Natural killer cell treated with Interleukin-12 subunit alpha and Interleukin-12 subunit beta and Interleukin-15 and Interleukin-18, amount 100 ng/mL, for 72 hours (primary cell): Measurements from ENCODE around the gene KDM7A. TPM values are rescaled to one million over a fixed set of nuclear protein-coding genes. Genes with fewer than 3 reads are reported as not detected.
"Not testable (repeated sequence)": the region's sequence is repeated elsewhere in the genome, so short reads cannot be mapped to it uniquely, and the experiment has no call there.

ENCODE experiments used
- ATAC-seq, 2 donors: fragments of 150-1000 bp; cut with Tn5 transposase in 1 of 2; sonication (Bioruptor Pico), chemical (Tn5 transposase) in 1 of 2; 2 replicates each; pipeline ENCODE4 v1.10.0; 2021
- DNase-seq: peaks from one replicate; pipeline ENCODE4 v3.0.0; 2022; ENCODE audit warnings: low spot score
- H3K27ac Mint-ChIP-seq, 2 donors: 1 replicate in 1 of 2; 2 replicates in 1 of 2; pipeline ENCODE4 v1.8.0; 2022; ENCODE audit warnings: mixed read lengths in 2 of 2, mild to moderate bottlenecking in 1 of 2, moderate library complexity in 1 of 2
- H3K27me3 Mint-ChIP-seq, 2 donors: 1 replicate in 1 of 2; 2 replicates in 1 of 2; pipeline ENCODE4 v1.8.0; 2022; ENCODE audit warnings: mixed read lengths in 2 of 2
- H3K36me3 Mint-ChIP-seq: one replicate; pipeline ENCODE4 v1.8.0; 2022; ENCODE audit warnings: mixed read lengths
- H3K4me1 Mint-ChIP-seq, 2 donors: 1 replicate in 1 of 2; 2 replicates in 1 of 2; pipeline ENCODE4 v1.8.0; 2022; ENCODE audit warnings: low read depth in 2 of 2, mixed read lengths in 2 of 2, mild to moderate bottlenecking in 1 of 2
- H3K4me3 Mint-ChIP-seq: one replicate; pipeline ENCODE4 v1.8.0; 2022; ENCODE audit warnings: mixed read lengths
- H3K9me3 Mint-ChIP-seq: 2 replicates; pipeline ENCODE4 v1.8.0; 2022; ENCODE audit warnings: mixed read lengths
- total RNA-seq, 2 donors: library from RNA; stranded (reverse); gene quantifications; one replicate each; pipeline ENCODE4 v1.2.3, GENCODE V29; 2022

The KDM7A gene
- total RNA-seq, 2 donors from 2014 or later = 12.6 to 14.5 TPM

DNA sequence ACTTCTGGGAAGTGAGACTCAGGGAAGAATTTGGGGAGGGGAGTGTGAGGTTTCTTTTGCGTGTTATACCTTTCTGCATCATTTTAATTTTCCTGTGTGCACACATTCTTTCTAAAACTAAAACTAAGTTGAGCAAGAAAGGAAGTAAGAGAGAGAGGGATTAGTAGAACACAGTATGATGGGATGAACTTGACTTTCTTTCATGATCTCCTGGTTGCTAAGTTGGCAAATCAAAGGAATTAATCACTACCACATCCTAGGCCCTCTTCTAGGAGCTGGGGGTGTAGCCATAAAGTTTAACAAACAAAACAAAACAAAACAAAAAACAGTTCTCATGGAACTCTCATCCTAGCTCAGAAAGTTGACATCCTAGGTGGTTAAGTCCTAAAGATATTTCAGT lies 19.1 kb upstream of the KDM7A start:
- H3K4me1 Mint-ChIP-seq = peaks cover 0 to 16% of the 10 kb centered on the region in 2 donors
- peaks cover 4% of the 10 kb centered on the region for H3K36me3 Mint-ChIP-seq
- ATAC-seq = no peak
- H3K27me3 Mint-ChIP-seq = peaks cover 0 to 2% of the 10 kb centered on the region in 2 donors
- peak overlapping the region; percentile 18 to 29 for H3K27ac Mint-ChIP-seq
- no peaks in the 10 kb centered on the region for H3K9me3 Mint-ChIP-seq
- H3K4me3 Mint-ChIP-seq = peak overlapping the region; percentile 16
- no peak for DNase-seq

DNA sequence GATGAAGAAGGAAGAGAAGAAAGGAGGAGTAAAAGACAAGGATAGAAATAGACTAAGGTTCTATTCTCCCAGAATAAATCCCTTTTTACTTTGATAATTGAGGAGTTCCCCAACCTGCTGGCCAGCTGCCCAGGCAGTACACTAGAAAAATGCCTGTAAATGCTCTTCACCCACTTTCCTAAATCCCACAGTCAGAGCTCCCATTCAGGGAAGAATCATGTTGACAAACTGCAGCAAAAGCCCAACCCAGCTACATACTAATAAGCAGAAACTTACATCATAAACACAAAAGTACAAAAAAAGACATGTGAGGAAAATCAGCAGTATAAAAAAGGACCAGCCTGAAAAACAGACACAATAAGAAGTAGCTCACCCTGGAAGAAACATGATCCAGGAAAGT lies 15.8 kb upstream of the KDM7A start:
- no peaks in the 10 kb centered on the region for H3K9me3 Mint-ChIP-seq
- no peak for DNase-seq
- peaks cover 0 to 16% of the 10 kb centered on the region in 2 donors for H3K4me1 Mint-ChIP-seq
- no peak for ATAC-seq
- no peak overlapping the region for H3K4me3 Mint-ChIP-seq
- peaks cover 4% of the 10 kb centered on the region for H3K36me3 Mint-ChIP-seq
- H3K27me3 Mint-ChIP-seq = peaks cover 0 to 8% of the 10 kb centered on the region in 2 donors
- H3K27ac Mint-ChIP-seq = no peak overlapping the region

DNA sequence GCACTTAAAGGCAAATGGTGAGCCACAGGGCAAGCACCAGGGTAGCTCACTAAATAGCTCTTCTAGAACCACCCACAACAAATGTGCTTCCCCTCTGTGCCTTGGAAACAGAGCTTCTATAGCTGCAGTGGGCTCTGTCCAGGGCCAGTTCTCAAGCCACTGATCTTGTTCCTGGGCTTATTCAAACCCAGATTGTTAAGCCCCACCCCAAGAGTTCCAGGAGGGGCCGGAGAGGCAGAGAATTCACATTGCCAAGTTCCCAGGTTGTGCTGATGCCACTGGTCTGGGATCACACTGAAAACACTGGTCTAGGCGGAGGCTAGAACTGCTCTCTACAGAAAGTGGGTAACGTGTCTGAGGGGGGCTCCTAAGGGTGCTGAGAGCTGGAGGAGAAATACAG lies 15.4 kb upstream of the KDM7A start:
- Mint-ChIP-seq H3K9me3 (no peaks in the 10 kb centered on the region), H3K36me3 (peaks cover 4% of the 10 kb centered on the region), H3K27ac (no peak overlapping the region), H3K4me1 (peaks cover 0 to 16% of the 10 kb centered on the region in 2 donors), H3K27me3 (peaks cover 0 to 8% of the 10 kb centered on the region in 2 donors), H3K4me3 (no peak overlapping the region)
- no peak for ATAC-seq
- no peak for DNase-seq

DNA sequence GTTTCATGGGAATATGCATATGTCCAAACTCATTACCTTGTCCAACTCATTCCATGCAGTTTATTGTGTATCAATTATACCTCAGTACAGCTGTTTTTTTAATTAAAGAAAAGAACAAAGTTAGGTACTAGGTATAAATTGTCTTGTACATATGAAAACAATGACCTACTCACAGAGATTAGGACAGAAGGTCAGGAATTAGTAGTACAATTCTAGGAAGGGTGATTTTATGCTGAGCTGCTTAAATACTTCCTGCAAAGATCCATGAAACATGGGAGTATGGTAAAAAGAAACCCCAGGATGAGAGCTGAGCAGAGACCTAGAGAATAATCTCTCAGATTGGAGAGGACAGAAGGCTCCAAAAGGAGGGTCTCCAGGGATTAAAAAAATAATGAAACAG lies 13.8 kb upstream of the KDM7A start:
- ATAC-seq (no peak), DNase-seq (no peak)
- Mint-ChIP-seq H3K4me1 (peaks cover 0 to 7% of the 10 kb centered on the region in 2 donors), H3K4me3 (no peak overlapping the region), H3K27me3 (peaks cover 0 to 11% of the 10 kb centered on the region in 2 donors), H3K9me3 (no peaks in the 10 kb centered on the region), H3K36me3 (no peaks in the 10 kb centered on the region), H3K27ac (no peak overlapping the region)

DNA sequence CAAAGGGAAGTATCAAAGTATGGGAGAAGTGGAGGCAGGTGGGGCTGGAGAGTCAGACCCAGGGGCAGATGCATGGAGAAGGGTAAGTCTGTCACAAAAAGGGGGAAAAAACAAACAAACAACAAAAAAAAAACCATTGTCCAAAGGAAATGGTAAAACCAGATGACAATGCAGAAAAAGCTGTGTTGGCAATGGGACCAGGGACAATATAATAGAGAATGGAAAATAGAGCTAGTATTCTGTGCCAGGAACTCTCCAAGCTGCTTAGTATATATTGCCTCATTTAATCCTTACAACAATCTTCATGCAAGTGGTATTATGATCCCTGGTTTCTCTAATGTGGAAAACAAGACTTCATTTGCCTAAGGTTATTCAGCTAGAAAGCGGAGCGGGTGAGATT lies 13.1 kb upstream of the KDM7A start:
- Mint-ChIP-seq H3K27me3 (peaks cover 0 to 13% of the 10 kb centered on the region in 2 donors), H3K4me3 (no peak overlapping the region), H3K9me3 (no peaks in the 10 kb centered on the region), H3K4me1 (peaks cover 0 to under 1% of the 10 kb centered on the region in 2 donors), H3K36me3 (no peaks in the 10 kb centered on the region), H3K27ac (no peak overlapping the region)
- no peak for ATAC-seq
- DNase-seq = no peak

DNA sequence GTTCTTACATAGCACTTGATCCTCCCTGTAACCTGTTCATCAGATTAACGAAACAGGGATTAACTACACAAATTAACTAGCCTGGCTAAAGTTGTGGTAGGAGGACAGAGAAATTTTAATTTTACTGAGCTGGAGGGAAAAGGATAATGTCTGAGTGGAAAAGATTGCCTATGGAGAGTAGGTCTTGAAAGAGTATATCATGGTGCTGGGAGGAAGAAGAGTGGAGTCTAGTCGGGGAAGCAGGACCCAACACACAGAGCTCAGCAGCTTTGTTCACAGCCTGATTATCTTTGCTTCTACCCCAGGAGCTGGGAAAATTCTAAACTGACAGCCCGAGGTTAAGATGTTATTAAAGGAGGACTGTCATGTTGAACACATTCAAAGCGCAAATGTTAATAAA lies 6.1 kb upstream of the KDM7A start:
- peaks cover 27 to 34% of the 10 kb centered on the region in 2 donors for H3K27me3 Mint-ChIP-seq
- ATAC-seq (no peak), DNase-seq (no peak)
- H3K27ac Mint-ChIP-seq = no peak overlapping the region
- H3K9me3 Mint-ChIP-seq = no peaks in the 10 kb centered on the region
- H3K4me1 Mint-ChIP-seq = peaks cover 6% of the 10 kb centered on the region in 2 donors
- H3K36me3 Mint-ChIP-seq = no peaks in the 10 kb centered on the region
- no peak overlapping the region for H3K4me3 Mint-ChIP-seq

DNA sequence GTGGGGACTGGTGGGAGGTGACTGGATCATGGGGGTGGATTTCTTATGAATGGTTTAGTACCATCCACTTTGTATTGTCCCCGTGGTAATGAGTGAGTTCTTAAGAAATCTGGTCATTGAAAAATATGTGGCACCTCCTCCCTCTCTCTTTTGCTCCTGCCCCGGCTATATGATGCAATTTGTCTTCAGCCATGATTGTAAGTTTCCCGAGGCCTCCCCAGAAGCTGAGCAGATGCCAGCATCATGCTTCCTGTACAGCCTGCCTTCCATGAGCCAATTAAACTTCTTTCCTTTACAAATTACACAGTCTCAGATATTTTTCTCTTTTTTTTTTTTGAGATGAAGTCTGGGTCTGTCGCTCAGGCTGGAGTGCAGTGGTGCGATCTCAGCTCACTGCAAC lies 2.6 kb upstream of the KDM7A start:
- Mint-ChIP-seq H3K4me3 (no peak overlapping the region), H3K27me3 (peaks cover 27 to 34% of the 10 kb centered on the region in 2 donors), H3K27ac (no peak overlapping the region), H3K9me3 (no peaks in the 10 kb centered on the region), H3K36me3 (no peaks in the 10 kb centered on the region), H3K4me1 (peaks cover 18 to 20% of the 10 kb centered on the region in 2 donors)
- ATAC-seq (no peak), DNase-seq (no peak)

DNA sequence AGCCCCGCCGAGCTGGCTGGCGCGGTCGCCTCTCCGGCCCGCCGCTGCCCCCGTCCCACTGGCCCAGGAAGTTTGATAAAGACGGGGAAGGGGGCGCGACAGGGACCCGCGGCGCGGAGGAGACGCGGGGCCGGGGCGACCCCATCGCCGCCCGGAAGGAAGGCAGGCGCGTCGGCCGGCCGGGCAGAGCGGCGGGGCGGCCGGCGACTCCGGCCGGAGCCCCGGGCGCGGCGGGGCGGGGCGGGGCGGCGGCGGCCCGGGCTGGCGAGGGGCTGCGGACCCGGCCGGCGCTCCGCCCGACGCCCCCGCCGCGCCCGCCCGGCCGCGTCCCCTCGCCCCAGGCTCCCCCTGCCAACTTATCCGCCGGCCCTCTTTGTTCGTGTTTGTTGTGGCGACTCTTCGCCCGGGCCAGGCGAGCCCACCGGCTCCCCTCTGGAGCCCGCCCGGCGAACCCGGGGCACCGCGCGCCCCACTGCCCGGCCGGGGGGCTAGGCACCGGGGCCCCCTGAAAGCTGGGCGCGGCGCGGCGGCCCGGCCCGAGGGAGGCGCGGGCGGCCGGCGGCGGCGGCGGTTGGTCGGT lies 571 bp downstream of the KDM7A start:
- Mint-ChIP-seq H3K4me1 (peaks cover 18 to 26% of the 10 kb centered on the region in 2 donors), H3K4me3 (peak overlapping the region; percentile 98), H3K27me3 (peaks cover 8 to 12% of the 10 kb centered on the region in 2 donors), H3K27ac (peak overlapping the region; percentile 81 to 86), H3K9me3 (no peaks in the 10 kb centered on the region), H3K36me3 (no peaks in the 10 kb centered on the region)
- DNase-seq (no peak), ATAC-seq (peak in 1 of 2 donors; percentile 0)

DNA sequence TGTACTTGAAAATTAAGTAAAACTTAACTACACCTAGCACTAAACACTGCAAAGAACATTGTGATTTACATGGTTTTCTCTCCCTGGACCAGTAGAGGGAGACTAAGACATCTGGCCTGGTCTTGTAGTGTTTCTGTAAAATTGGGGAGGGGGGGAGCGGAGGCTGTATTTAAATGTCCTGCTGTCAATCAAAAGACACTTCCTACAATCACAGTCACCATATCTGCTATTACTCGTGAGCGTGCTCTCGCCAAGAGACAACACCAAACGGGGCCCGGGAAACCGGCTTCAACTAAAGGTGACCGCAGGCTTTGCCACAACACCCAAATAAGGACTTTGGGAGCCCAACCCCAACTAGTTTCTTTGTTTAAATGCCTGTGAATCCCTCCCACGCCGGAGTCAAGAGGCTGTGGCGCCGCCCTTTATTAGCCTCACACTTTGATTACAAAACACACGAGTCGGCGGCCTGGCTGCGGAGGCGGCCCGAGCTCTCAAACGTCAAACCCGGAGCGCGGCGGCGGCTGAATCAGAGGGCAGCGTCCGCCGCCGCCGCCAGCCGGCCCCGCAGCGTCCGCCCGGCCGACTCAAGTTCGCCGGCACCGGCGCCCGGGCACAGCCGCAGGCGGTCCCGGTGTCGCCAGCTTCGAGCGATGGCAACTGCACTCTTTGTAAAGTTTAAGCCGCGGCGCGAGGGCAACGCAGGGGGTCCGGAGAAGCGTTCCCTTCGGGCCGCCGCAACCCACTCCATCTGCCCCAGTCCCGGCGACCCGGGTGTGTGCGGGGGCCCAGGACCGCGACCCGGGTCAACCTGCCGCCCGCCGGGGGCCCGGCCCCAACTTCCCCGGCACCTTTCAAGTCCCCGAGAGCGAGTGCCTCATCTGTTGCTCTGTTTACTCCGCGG lies 1.3 kb downstream of the KDM7A start:
- Mint-ChIP-seq H3K27ac (peak overlapping the region; percentile 81 to 86), H3K9me3 (no peaks in the 10 kb centered on the region), H3K36me3 (no peaks in the 10 kb centered on the region), H3K4me3 (peak overlapping the region; percentile 98), H3K4me1 (peaks cover 24 to 33% of the 10 kb centered on the region in 2 donors), H3K27me3 (peaks cover under 1 to 10% of the 10 kb centered on the region in 2 donors)
- ATAC-seq (peak; percentile 71 to 82), DNase-seq (peak; percentile 94)

DNA sequence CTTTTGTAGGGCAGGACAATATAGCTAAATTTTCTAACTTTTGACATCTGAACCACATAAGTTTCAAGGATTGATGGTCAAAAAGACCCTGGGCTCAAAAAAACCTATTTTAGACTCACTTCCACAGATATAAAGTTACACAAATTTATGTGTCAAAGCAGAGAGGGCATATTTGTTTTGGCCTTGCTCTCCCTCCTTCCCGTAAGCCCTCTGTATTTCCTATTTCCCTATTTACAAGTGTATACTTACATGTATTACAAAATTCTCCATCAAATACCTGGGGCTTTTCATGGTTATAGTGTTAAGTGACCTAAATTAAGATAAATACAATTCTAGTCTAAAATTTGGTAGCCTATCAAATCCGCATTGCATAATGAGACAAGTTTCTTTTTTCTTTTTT lies 2.6 kb downstream of the KDM7A start:
- no peak for ATAC-seq
- Mint-ChIP-seq H3K27ac (peak overlapping the region in 1 of 2 donors; percentile 86), H3K9me3 (no peaks in the 10 kb centered on the region)

DNA sequence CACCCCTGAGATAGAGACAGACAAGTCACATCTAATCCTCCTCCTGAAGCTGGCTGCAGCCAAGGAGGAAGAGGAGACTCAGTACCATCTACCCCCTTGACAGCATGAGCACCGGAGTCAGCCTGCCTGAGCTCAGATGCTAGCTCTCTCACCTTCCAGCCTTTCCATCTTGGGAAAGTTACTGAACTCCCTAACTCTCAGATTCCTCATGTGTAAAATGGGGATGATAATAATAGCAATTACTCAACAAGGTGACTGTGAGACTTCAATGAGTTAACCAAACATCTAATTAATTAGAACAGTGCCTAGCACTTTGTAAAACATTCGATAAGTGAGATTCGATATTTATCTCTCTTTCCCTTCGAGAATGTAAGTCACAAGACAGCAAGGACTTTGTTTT lies 6.4 kb downstream of the KDM7A start:
- no peaks in the 10 kb centered on the region for H3K27me3 Mint-ChIP-seq
- H3K27ac Mint-ChIP-seq = no peak overlapping the region
- peaks cover 26 to 41% of the 10 kb centered on the region in 2 donors for H3K4me1 Mint-ChIP-seq
- no peak for ATAC-seq
- no peak overlapping the region for H3K4me3 Mint-ChIP-seq
- H3K9me3 Mint-ChIP-seq = no peaks in the 10 kb centered on the region
- H3K36me3 Mint-ChIP-seq = no peaks in the 10 kb centered on the region
- DNase-seq = no peak

More for the DNA sequence above, 2.6 kb downstream of the KDM7A start:
- peaks cover 27 to 40% of the 10 kb centered on the region in 2 donors for H3K4me1 Mint-ChIP-seq
- no peak overlapping the region for H3K4me3 Mint-ChIP-seq
- no peaks in the 10 kb centered on the region for H3K36me3 Mint-ChIP-seq
- DNase-seq = no peak
- peaks cover 0 to 10% of the 10 kb centered on the region in 2 donors for H3K27me3 Mint-ChIP-seq

DNA sequence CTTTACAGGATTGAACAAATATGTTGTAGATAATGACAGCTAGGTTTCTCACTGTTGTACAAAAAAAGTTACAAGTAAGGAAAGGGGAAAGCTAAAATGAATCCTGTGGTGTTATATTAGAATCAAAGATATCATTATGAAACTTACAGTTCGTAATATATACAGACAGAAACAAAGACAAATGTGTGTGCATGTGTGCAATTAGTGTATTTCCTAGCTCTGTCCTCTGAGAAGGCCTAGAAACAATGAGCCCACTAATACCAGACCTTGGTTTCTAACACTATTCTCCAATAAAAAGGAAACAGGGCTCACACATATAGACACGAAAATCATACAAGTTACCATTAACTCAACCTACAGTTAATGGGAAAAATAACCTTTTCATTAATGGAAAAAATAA lies 8.0 kb downstream of the KDM7A start:
- no peak for DNase-seq
- Mint-ChIP-seq H3K36me3 (no peaks in the 10 kb centered on the region), H3K9me3 (no peaks in the 10 kb centered on the region), H3K27me3 (no peaks in the 10 kb centered on the region), H3K4me1 (peaks cover 23 to 37% of the 10 kb centered on the region in 2 donors), H3K27ac (no peak overlapping the region), H3K4me3 (no peak overlapping the region)
- peak in 1 of 2 donors; percentile 56 for ATAC-seq

DNA sequence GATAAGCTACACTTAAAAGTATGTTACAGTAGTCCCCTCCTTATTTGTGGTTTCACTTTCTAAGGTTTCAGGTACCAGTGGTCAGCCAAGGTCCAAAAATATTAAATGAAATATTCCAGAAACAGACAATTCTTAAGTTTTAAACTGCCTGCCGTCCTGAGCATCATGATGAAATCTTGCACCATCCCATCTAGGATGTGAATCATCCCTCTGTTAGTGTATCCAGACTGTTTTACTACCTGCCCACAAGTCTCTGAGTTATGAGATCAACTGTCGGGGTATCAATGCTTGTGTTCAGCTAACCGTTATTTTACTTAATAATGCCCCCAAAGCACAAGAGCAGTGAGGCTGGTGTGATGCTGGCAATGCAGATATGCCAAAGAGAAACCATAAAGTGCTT lies 11.4 kb downstream of the KDM7A start:
- no peaks in the 10 kb centered on the region for H3K27me3 Mint-ChIP-seq
- peak; percentile 56 to 60 for ATAC-seq
- no peaks in the 10 kb centered on the region for H3K36me3 Mint-ChIP-seq
- H3K4me3 Mint-ChIP-seq = peak overlapping the region; percentile 38
- peak overlapping the region in 1 of 2 donors; percentile 39 for H3K27ac Mint-ChIP-seq
- no peaks in the 10 kb centered on the region for H3K9me3 Mint-ChIP-seq
- peaks cover 30 to 41% of the 10 kb centered on the region in 2 donors for H3K4me1 Mint-ChIP-seq
- DNase-seq = no peak

DNA sequence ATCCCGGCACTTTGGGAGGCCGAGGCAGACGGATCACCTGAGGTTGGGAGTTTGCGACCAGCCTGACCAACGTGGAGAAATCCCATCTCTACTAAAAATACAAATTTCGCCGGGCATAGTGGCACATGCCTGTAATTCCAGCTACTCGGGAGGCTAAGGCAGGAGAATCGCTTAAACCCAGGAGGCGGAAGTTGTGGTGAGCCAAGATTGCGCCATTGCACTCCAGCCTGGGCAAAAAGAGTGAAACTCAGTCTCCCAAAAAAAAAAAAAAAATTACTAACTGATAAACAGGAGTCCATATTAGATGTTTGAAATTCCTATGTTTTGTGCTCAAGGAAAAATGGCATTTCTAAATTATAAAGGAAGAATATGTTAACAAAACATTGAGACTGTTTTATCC lies 14.7 kb downstream of the KDM7A start:
- peaks cover 33 to 36% of the 10 kb centered on the region in 2 donors for H3K4me1 Mint-ChIP-seq
- H3K36me3 Mint-ChIP-seq, H3K27ac Mint-ChIP-seq, H3K4me3 Mint-ChIP-seq, H3K9me3 Mint-ChIP-seq, ATAC-seq, DNase-seq, H3K27me3 Mint-ChIP-seq: not testable (repeated sequence)
